Uterus (tissue), 2 donors: ENCODE results near the gene TMEM184B.

Source experiments
- CTCF ChIP-seq, 4 experiments: fragments of 200-600 bp in 2 of 4; fragments of 450-650 bp in 2 of 4; sonication (generic) in 2 of 4; IDR thresholded peaks; one replicate each; pipeline ENCODE4 v1.5.1; 2016 to 2019; ENCODE audit warnings: antibody characterized with exemption in 4 of 4, mild to moderate bottlenecking in 2 of 4, moderate library complexity in 1 of 4
- POLR2A ChIP-seq, 2 donors: fragments of 450-650 bp; IDR thresholded peaks; one replicate each; pipeline ENCODE4 v1.6.1; 2016; ENCODE audit warnings: antibody characterized with exemption in 2 of 2, mild to moderate bottlenecking in 1 of 2, moderate library complexity in 1 of 2

GRCh38 chr22:38233427-38233826, 39.4 kb downstream of the TMEM184B start:
- TF ChIP-seq CTCF (IDR thresholded peaks at IDR 0.05) (no peak), POLR2A (IDR thresholded peaks at IDR 0.05) (no peak)
